Left ventricle myocardium inferior (tissue), 1 donor: ENCODE measurements around the gene FBXL7. TPM values are rescaled to one million over a fixed set of nuclear protein-coding genes. Genes with fewer than 3 reads are reported as not detected.

Source experiments
- DNase-seq: peaks from one replicate; pipeline ENCODE4 v3.0.0-alpha.2; 2020
- H3K27ac ChIP-seq: fragments of 200-600 bp; replicated peaks from 2 replicates; pipeline ENCODE4 v1.8.0; 2021
- H3K27me3 ChIP-seq: fragments of 200-600 bp; 2 replicates; pipeline ENCODE4 v1.8.0; 2021; ENCODE audit warnings: low read depth
- H3K36me3 ChIP-seq: fragments of 200-600 bp; 2 replicates; pipeline ENCODE4 v1.8.0; 2021
- H3K4me1 ChIP-seq: fragments of 200-600 bp; 2 replicates; pipeline ENCODE4 v1.8.0; 2021
- H3K4me3 ChIP-seq: fragments of 200-600 bp; 2 replicates; pipeline ENCODE4 v1.8.0; 2021; ENCODE audit warnings: mild to moderate bottlenecking, moderate library complexity
- H3K9me3 ChIP-seq: fragments of 200-600 bp; replicated peaks from 2 replicates; pipeline ENCODE4 v1.8.0; 2021
- CTCF ChIP-seq: fragments of 200-600 bp; IDR thresholded peaks from 2 replicates; pipeline ENCODE4 v1.8.0; 2021; ENCODE audit warnings: antibody characterized with exemption, mild to moderate bottlenecking, borderline replicate concordance
- intact Hi-C: fragments of 100-400 bp; cut with micrococcal nuclease; formaldehyde crosslinking; loops from one replicate; pipeline ENCODE4 v1.11.0; 2022
- total RNA-seq: library from RNA; stranded (reverse); fragmentation: NEBNext Ultra II Directional; extraction: Animal tissue kit (Norgen Biotek cat#: 25700); gene quantifications from one replicate; pipeline ENCODE4 v1.2.1, GENCODE V29; 2021
- donor health status: DM: no; HTN: yes; CAD: no; lungs with severe emphysema.

The FBXL7 gene
- total RNA-seq, 1 donor from 2014 or later = 27.7 TPM

GRCh38 chr5:15635289-15635616, 135.3 kb downstream of the FBXL7 start:
- DNase-seq = no peak
- H3K27me3 ChIP-seq = no peaks in the 10 kb centered on the region
- H3K4me1 ChIP-seq = peaks cover 45% of the 10 kb centered on the region
- no peaks in the 10 kb centered on the region for H3K36me3 ChIP-seq
- no peak overlapping the region for H3K4me3 ChIP-seq
- TF ChIP-seq CTCF = no peak
- no peak overlapping the region for H3K27ac ChIP-seq
- intact Hi-C loops = no loop called here
- H3K9me3 ChIP-seq = no peaks in the 10 kb centered on the region

- no peak for DNase-seq
- TF ChIP-seq CTCF = no peak
- Histone ChIP-seq H3K9me3 (no peaks in the 10 kb centered on the region), H3K36me3 (no peaks in the 10 kb centered on the region), H3K27ac (no peak overlapping the region), H3K4me1 (peaks cover 52% of the 10 kb centered on the region), H3K27me3 (no peaks in the 10 kb centered on the region), H3K4me3 (no peak overlapping the region)
- intact Hi-C loops = no loop called here
These were observed 137.4 kb downstream of the FBXL7 start for GRCh38 chr5:15637345-15637744.

- intact Hi-C loops = no loop called here
- H3K4me3 ChIP-seq = no peak overlapping the region
- H3K36me3 ChIP-seq = no peaks in the 10 kb centered on the region
- H3K9me3 ChIP-seq = no peaks in the 10 kb centered on the region
- peaks cover 55% of the 10 kb centered on the region for H3K4me1 ChIP-seq
- no peaks in the 10 kb centered on the region for H3K27me3 ChIP-seq
- TF ChIP-seq CTCF = no peak
- no peak overlapping the region for H3K27ac ChIP-seq
- no peak for DNase-seq
These were observed 137.9 kb downstream of the FBXL7 start for GRCh38 chr5:15637886-15638285.

GRCh38 chr5:15638296-15638695, 138.3 kb downstream of the FBXL7 start:
- Histone ChIP-seq H3K4me3 (no peak overlapping the region), H3K36me3 (no peaks in the 10 kb centered on the region), H3K4me1 (peaks cover 59% of the 10 kb centered on the region), H3K9me3 (no peaks in the 10 kb centered on the region), H3K27ac (no peak overlapping the region), H3K27me3 (no peaks in the 10 kb centered on the region)
- no peak for TF ChIP-seq CTCF
- intact Hi-C loops = no loop called here
- no peak for DNase-seq

GRCh38 chr5:15639288-15639687, 139.3 kb downstream of the FBXL7 start:
- DNase-seq = no peak
- Histone ChIP-seq H3K27me3 (no peaks in the 10 kb centered on the region), H3K9me3 (no peaks in the 10 kb centered on the region), H3K4me1 (peaks cover 69% of the 10 kb centered on the region), H3K36me3 (no peaks in the 10 kb centered on the region), H3K27ac (no peak overlapping the region), H3K4me3 (no peak overlapping the region)
- no peak for TF ChIP-seq CTCF
- intact Hi-C loops = no loop called here

GRCh38 chr5:15640116-15640515, 140.1 kb downstream of the FBXL7 start:
- H3K4me1 ChIP-seq = peaks cover 71% of the 10 kb centered on the region
- no peak overlapping the region for H3K27ac ChIP-seq
- no peak overlapping the region for H3K4me3 ChIP-seq
- H3K27me3 ChIP-seq = no peaks in the 10 kb centered on the region
- TF ChIP-seq CTCF = no peak
- intact Hi-C loops = no loop called here
- no peaks in the 10 kb centered on the region for H3K36me3 ChIP-seq
- H3K9me3 ChIP-seq = no peaks in the 10 kb centered on the region
- no peak for DNase-seq
